Measurements from ENCODE around the gene GLI3.

DNA sequence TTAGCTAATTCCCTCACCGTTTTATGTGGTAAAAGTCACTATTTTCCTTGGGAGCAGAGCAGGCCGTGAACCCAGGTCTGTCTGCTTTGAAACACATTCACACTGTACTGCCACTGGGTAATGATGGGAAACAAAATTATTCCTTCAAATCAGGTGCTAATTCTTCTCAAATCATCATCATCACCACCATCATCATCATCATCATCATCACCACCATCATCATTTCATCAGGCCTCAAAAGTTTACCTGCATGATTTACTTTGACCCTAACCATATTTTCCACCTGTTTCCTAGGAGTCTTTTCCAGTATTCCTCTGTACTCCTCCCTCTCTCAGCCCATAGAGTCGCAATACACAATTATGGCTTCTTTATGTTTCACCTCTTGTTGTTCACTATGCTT is 220.5 kb downstream of the GLI3 start:
- no peak for TF ChIP-seq TAF1 (IDR thresholded peaks at IDR 0.05; ENCODE audit: low read depth, low read length)
- no peak for TF ChIP-seq POLR2A (IDR thresholded peaks at IDR 0.05; ENCODE audit: low read depth, low read length)
- no peak for TF ChIP-seq POU2F2 (IDR thresholded peaks at IDR 0.05; ENCODE audit: low read depth, low read length)
- no peak for TF ChIP-seq POLR2AphosphoS5 (IDR thresholded peaks at IDR 0.05; ENCODE audit: low read depth, low read length)
- no peak for TF ChIP-seq PAX5 (IDR thresholded peaks at IDR 0.05; ENCODE audit: insufficient read depth, low read length, severe bottlenecking)
- no peak for TF ChIP-seq SPI1 (IDR thresholded peaks at IDR 0.05; ENCODE audit: low read depth, low read length)
